Measurements from ENCODE around the gene FHIT.

Gene FHIT

DNA sequence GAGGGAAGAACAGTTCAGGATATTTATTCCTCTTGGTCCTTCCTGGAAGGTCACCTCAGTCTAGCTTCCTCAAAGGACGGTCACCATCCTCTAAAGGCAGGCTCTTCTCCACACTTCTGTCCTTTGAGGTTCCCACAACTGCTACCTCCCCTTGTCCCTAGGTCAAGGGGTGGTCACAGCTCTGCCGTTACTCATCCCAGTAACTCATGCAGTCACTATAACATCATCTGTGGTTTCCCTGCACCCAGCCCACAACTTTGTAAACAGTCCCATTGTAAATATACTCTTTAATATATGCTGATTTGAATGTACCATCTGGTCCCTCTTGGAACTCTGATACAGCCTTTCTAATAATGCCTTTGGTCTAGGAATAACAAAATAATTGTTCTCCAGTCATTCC is 887.4 kb downstream of the FHIT start:
- no peaks in the 10 kb centered on the region for H3K9me3 ChIP-seq (ENCODE audit: insufficient read depth, low read length)
- no peak overlapping the region for H3K4me2 ChIP-seq (ENCODE audit: low read length)
- no peak overlapping the region for H3K27ac ChIP-seq (ENCODE audit: low read length)
- no peak overlapping the region for H2AFZ ChIP-seq (ENCODE audit: low read depth, low read length)
- no peak overlapping the region for H3K4me3 ChIP-seq (ENCODE audit: low read length)
- H3K4me1 ChIP-seq (ENCODE audit: low read length): peaks cover 23% of the 10 kb centered on the region
- no peak overlapping the region for H3K9ac ChIP-seq (ENCODE audit: low read length)
- TF ChIP-seq, protein P1, sequence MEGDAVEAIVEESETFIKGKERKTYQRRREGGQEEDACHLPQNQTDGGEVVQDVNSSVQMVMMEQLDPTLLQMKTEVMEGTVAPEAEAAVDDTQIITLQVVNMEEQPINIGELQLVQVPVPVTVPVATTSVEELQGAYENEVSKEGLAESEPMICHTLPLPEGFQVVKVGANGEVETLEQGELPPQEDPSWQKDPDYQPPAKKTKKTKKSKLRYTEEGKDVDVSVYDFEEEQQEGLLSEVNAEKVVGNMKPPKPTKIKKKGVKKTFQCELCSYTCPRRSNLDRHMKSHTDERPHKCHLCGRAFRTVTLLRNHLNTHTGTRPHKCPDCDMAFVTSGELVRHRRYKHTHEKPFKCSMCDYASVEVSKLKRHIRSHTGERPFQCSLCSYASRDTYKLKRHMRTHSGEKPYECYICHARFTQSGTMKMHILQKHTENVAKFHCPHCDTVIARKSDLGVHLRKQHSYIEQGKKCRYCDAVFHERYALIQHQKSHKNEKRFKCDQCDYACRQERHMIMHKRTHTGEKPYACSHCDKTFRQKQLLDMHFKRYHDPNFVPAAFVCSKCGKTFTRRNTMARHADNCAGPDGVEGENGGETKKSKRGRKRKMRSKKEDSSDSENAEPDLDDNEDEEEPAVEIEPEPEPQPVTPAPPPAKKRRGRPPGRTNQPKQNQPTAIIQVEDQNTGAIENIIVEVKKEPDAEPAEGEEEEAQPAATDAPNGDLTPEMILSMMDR (IDR thresholded peaks at IDR 0.05; ENCODE audit: low read depth, low read length): no peak
- TF ChIP-seq EZH2phosphoT487 (IDR thresholded peaks at IDR 0.05; ENCODE audit: low read depth): no peak
- no peaks in the 10 kb centered on the region for H3K79me2 ChIP-seq (ENCODE audit: low read length)
- H3K27me3 ChIP-seq (ENCODE audit: low read depth, low read length): no peaks in the 10 kb centered on the region
- no peaks in the 10 kb centered on the region for H4K20me1 ChIP-seq (ENCODE audit: insufficient read depth, low read length)
- no peaks in the 10 kb centered on the region for H3K36me3 ChIP-seq (replicated peaks; ENCODE audit: low read depth, low read length)

DNA sequence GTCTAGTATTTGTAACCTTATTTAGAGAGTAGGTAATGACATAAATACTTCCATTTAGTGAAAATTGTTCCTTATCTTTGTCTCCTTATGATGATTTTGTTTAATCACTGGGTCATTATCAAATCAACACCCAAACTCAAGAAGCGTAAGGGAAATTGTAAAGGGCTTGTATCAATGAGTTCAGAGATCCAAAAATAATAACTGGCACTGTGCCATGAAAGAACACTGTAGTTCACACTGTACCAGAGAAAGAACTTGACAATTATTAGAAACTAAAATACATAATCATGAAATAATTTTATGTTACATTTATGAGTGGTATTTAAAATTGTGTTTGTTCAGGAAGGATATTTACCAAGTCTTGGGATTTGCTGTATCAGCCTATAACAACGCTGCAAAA is 895.4 kb downstream of the FHIT start:
- no peaks in the 10 kb centered on the region for H3K9me3 ChIP-seq (ENCODE audit: insufficient read depth, low read length)
- TF ChIP-seq, protein P1 (IDR thresholded peaks at IDR 0.05; ENCODE audit: low read depth, low read length): no peak
- TF ChIP-seq EZH2phosphoT487 (IDR thresholded peaks at IDR 0.05; ENCODE audit: low read depth): no peak
- no peak overlapping the region for H3K4me2 ChIP-seq (ENCODE audit: low read length)
- no peak overlapping the region for H3K27ac ChIP-seq (ENCODE audit: low read length)
- no peaks in the 10 kb centered on the region for H4K20me1 ChIP-seq (ENCODE audit: insufficient read depth, low read length)
- H3K4me3 ChIP-seq (ENCODE audit: low read length): no peak overlapping the region
- H2AFZ ChIP-seq (ENCODE audit: low read depth, low read length): no peak overlapping the region
- no peaks in the 10 kb centered on the region for H3K4me1 ChIP-seq (ENCODE audit: low read length)
- no peaks in the 10 kb centered on the region for H3K79me2 ChIP-seq (ENCODE audit: low read length)
- no peak overlapping the region for H3K9ac ChIP-seq (ENCODE audit: low read length)
- no peaks in the 10 kb centered on the region for H3K27me3 ChIP-seq (ENCODE audit: low read depth, low read length)
- no peaks in the 10 kb centered on the region for H3K36me3 ChIP-seq (replicated peaks; ENCODE audit: low read depth, low read length)

DNA sequence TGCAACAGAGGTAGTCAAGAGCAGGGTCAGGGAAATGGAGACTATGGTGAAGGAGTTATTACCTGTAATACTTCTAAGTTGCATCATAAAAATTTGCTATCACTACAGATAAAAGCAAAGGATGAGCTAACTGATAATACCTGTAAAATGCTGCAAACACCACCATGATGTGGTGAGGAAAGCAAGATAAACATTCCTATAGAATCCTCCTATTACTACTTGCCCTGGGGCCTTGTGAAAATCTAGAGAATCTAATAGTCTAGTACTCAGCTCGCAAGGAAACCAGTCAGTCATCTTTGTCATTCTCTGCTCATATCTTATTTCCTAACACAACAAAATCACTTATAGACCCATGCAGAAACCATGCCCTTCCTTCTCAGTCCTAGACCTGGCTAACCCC is 899.8 kb downstream of the FHIT start:
- TF ChIP-seq, protein P1 (IDR thresholded peaks at IDR 0.05; ENCODE audit: low read depth, low read length): no peak
- TF ChIP-seq EZH2phosphoT487 (IDR thresholded peaks at IDR 0.05; ENCODE audit: low read depth): no peak
- no peak overlapping the region for H3K9ac ChIP-seq (ENCODE audit: low read length)
- no peaks in the 10 kb centered on the region for H3K9me3 ChIP-seq (ENCODE audit: insufficient read depth, low read length)
- no peaks in the 10 kb centered on the region for H3K36me3 ChIP-seq (replicated peaks; ENCODE audit: low read depth, low read length)
- H2AFZ ChIP-seq (ENCODE audit: low read depth, low read length): no peak overlapping the region
- H3K79me2 ChIP-seq (ENCODE audit: low read length): no peaks in the 10 kb centered on the region
- no peak overlapping the region for H3K4me2 ChIP-seq (ENCODE audit: low read length)
- H4K20me1 ChIP-seq (ENCODE audit: insufficient read depth, low read length): no peaks in the 10 kb centered on the region
- no peak overlapping the region for H3K4me3 ChIP-seq (ENCODE audit: low read length)
- no peaks in the 10 kb centered on the region for H3K27me3 ChIP-seq (ENCODE audit: low read depth, low read length)
- no peak overlapping the region for H3K27ac ChIP-seq (ENCODE audit: low read length)
- no peaks in the 10 kb centered on the region for H3K4me1 ChIP-seq (ENCODE audit: low read length)

DNA sequence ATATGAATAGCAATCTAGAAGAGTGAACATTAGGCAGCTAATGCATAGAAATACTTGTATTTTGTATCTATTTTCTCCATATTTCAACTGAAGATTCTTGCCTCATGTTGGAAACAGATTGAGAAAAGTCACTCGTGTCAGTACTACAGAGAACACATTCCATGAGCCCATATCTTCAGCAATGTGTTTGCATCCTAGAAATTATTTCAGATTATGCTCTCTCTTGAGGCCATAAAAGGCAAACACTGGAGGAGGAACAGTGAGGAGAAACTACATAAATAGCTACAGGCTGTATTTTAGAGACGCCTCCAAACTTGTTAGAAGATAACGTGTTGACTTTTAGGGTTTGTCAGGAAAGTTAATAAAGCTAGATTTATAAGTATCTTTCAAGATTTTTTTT is 906.9 kb downstream of the FHIT start:
- H3K4me1 ChIP-seq (ENCODE audit: low read length): no peaks in the 10 kb centered on the region
- no peaks in the 10 kb centered on the region for H3K9me3 ChIP-seq (ENCODE audit: insufficient read depth, low read length)
- no peaks in the 10 kb centered on the region for H3K27me3 ChIP-seq (ENCODE audit: low read depth, low read length)
- no peak overlapping the region for H3K27ac ChIP-seq (ENCODE audit: low read length)
- TF ChIP-seq, protein P1 (IDR thresholded peaks at IDR 0.05; ENCODE audit: low read depth, low read length): no peak
- no peak for TF ChIP-seq EZH2phosphoT487 (IDR thresholded peaks at IDR 0.05; ENCODE audit: low read depth)
- H3K79me2 ChIP-seq (ENCODE audit: low read length): no peaks in the 10 kb centered on the region
- no peak overlapping the region for H3K9ac ChIP-seq (ENCODE audit: low read length)
- H3K4me3 ChIP-seq (ENCODE audit: low read length): no peak overlapping the region
- no peaks in the 10 kb centered on the region for H4K20me1 ChIP-seq (ENCODE audit: insufficient read depth, low read length)
- no peak overlapping the region for H3K4me2 ChIP-seq (ENCODE audit: low read length)
- no peak overlapping the region for H2AFZ ChIP-seq (ENCODE audit: low read depth, low read length)
- H3K36me3 ChIP-seq (replicated peaks; ENCODE audit: low read depth, low read length): no peaks in the 10 kb centered on the region
